Hepatic stellate cell (primary cell): ENCODE measurements around the gene ITPR1.

Experiments
- DNase-seq: peaks from one replicate; pipeline ENCODE4 v3.0.0; 2011; ENCODE audit warnings: low spot score

ITPR1 gene

DNA sequence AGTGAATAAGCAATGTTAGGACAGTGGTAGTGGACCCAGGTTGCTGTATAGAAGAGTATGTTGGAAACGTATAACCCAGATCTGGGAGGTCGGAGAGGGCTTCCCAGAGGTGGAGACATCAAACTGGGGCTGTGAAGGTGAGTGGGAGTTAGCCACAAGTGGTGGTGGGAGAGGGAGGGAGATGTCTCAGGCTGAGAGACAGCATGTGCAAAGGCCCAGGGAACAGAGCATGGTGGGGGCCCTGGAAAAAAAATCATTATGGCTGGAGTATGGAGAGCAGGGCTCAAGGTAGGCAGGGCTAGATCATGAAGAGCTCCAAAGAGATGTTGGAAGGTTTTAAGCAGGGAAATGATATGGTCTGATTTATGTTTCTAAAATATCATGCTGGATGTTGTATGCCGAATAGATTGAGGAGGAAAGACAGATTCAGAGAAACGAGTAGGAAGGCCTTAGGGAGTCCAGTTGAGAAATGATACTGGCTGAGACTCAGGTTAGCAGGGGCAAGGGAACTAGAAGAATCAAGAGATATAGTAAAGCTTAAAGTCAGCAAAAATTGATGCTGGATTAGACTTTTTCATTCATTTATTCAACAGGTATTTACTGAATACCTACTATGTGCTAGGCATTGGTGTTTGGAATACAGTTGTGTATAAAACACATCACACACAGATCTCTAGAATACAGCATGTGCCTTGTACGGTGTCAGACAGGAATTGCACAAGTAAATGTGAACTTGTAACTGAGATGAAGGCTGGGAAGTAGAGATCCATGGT is 17.0 kb downstream of the ITPR1 start:
- DNase-seq = no peak

DNA sequence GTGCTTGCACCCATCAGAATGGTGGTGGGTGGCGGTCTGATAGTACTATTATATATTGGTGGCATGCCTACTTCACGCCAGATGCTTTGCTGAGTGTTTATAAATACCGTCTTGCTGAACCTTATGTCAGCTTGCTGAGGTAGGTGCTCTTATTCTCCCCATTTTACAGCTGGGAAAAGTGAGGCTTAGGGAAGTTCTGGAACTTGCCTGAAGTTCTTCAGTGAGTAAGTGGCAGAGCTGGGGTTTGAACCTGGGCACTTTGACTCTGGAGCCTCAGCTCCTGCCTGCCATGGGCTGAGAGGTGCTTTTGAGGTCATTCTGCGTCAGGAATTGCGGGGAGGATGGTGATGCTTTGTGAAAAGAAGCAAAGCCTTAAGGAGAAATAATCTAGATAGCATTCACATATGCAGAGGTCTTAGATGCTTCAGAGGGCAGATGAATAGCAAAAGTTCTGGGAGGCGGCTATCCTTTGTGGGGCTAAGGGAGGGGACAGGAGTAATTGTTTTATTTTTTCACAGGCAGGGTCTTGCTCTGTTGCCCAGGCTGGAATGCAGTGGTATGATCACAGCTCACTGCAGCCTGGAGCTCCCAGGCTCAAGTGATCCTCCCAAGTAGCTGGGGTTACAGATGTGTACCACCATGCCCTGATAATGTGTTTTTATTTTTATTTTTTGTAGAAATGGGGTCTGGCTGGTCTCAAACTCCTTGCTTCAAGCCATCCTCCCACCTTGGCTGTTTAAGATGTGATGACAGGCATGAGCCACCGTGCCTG is 18.5 kb downstream of the ITPR1 start:
- DNase-seq = no peak

DNA sequence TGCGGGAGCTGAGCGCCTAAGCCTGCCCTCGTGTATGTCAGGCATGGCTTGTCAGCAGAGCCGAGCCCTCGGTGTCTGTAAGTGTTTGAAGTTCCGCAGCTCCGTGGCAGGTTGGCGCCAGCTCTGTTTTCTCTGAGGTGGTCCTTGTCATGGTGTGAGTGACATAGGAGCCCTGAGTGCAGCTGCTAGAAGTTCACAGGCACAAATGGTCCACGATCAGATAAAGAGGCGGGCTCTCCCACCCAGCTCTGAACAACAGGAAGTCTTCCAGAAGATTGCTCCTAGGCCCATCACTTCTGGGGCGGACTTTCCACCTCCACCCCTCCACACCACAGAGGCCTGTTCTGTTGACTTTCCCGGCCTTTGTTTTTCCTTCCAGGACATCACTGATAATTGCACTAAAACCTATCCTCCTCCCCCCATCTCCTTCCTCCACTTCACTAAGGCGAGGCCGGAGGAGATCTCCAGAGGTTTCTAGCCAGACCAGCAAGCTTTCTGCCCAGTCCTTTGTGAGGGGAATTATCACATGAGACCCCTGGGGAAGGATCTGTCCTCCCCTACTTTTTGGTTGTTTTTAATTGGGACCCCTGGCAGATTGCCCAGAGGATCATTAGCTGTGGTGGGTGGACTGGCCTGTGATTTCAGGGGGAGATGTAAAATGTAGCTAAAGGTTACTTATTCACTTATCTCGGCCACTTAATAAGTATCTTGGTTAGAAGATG is 19.9 kb downstream of the ITPR1 start:
- no peak for DNase-seq

DNA sequence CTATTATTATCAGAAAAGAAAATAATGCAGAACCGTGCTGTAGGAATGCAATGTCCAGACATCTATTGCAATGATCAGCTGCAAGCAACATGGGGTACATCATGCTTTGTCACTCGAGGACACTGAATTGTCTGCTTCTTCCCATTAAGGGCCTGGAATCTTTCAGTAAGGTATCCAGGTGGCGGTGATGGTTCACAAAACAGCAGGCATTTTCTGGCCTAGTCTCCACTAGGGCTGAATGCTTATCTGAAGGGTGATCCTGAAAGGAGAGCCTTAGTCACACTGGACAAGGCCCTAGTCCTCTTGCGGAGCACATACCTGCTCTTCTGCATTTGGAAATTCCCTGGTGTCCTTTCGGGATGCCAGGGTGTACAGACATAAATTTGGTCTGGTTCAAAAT is 21.2 kb downstream of the ITPR1 start:
- no peak for DNase-seq

- no peak for DNase-seq
Measured at GRCh38 chr3:4514916-4515315, 21.8 kb downstream of the ITPR1 start.

- DNase-seq = no peak
Measured at GRCh38 chr3:4515916-4516579, 22.9 kb downstream of the ITPR1 start.

DNA sequence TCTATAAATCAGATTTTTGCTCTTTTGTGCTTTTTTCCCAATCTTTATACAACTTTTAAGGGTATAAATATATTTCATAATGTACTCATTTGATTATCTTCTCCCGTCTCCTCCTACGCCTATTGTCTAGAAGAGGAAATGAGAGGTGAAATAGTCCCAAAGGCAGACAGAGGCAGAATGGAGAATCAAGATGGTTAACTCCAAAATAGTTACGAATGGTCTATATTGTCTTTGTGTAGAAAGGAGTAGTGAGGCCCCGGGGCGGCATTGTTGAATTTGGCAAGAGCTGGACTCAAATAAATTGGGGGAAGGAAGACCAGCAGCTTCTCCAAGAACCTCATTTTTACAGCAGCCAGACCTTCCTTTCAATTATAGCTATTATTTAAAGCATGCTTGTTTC is 23.9 kb downstream of the ITPR1 start:
- DNase-seq = no peak

GRCh38 chr3:4517643-4518311 is 24.6 kb downstream of the ITPR1 start:
- DNase-seq = no peak

DNA sequence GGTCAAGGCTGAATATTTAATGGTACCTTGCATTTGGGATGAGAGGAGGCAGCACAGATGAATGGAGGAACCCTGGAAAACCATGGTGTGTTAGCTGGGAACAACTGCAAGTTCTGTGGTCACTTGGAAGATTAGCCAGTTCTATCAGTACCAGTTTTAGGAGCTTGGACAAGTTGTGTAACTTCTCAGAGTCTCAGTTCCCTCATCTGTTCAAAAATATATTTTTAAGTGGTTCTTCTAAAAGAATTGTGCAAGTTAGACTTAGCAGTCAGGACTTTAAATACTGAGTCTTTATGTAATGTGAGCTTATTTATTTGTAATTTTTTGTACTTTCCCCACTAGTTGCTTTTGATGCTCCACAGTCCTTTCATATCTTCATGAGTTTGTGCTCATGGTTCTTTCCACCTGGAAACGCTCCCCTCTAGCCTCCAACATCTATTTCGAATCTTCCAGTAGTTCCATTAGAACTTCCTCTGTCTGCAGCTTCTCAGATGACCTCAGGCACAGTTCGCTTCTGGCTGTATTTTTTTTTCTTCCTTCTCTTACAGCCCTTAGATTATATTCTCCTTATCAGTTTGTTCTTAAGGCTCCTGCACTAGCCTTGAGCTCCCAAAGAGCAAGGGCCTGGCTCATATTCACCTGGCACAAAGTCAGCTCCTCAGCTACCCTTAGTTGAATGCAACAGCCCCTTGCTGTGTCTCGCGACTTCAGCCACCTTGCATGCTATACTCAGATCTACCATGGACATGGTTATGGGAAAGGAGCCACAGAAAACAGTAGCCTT is 27.1 kb downstream of the ITPR1 start:
- DNase-seq = no peak

GRCh38 chr3:4522947-4523346 is 29.8 kb downstream of the ITPR1 start:
- DNase-seq = no peak

DNA sequence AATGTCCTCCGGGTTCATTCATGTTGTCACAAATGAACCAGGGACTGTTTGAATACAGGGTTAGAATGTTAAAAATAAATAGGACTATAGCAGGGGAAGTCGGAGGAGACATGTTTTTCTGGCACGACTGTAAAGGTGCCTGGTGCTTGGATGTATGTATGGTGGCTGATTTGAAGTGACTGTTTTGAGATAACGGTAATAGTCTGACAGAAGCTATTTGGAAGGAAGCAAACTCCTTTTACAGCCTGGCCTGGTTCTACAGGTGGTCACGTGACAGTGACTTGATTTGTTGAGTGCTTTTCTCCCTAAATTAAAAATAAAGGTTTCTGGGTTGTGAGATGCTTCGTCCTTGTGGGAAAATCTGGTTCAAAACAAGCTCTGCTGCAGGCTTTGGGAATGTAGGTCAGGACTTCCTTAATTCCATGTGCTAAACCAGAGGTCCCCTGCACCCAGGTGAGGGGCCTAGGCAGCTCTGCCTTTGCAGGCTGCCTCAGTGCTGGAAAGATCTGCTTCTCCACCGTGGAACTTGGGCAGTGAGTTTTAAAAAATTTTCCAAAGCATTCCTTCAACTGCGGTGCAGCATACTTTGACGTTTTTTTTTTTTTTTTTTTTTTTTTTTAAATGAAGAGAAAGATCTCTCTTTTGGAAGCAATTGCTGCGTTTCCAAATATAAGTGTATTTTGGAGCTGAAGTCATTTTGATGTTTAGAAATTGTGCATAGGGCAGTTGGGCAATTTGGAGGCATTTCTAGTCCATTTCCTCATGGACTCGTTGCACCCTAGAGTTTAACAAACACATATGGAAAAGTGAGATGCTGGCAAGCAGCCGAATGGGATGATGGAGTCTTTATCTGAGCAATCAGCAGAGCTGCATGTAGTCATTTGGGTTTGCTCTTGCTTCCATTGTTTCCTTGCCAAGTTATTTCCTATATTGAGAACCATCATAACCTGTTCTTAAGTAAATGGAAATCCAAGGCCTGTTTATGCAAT is 30.9 kb downstream of the ITPR1 start:
- no peak for DNase-seq

GRCh38 chr3:4525560-4526223 is 32.5 kb downstream of the ITPR1 start:
- no peak for DNase-seq

DNA sequence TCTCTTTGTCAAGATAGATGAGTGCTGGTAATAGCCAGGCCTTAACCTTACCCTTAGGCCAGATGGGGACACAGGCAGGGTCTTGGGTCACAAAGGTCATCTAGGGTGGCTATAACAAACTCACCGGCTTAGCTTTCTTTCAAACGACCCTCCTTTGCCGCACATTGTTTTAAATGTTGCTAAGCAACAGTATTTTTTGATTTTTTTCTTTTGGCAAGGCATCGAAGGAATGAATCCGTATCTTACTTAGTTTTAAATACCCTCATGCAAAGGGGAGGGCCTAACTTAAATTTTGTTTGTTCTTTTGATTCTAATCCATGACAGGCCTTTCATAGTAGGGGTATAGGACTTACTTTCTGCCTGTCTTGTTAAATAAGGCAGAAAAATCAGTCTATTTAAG is 35.2 kb downstream of the ITPR1 start:
- DNase-seq = no peak

DNA sequence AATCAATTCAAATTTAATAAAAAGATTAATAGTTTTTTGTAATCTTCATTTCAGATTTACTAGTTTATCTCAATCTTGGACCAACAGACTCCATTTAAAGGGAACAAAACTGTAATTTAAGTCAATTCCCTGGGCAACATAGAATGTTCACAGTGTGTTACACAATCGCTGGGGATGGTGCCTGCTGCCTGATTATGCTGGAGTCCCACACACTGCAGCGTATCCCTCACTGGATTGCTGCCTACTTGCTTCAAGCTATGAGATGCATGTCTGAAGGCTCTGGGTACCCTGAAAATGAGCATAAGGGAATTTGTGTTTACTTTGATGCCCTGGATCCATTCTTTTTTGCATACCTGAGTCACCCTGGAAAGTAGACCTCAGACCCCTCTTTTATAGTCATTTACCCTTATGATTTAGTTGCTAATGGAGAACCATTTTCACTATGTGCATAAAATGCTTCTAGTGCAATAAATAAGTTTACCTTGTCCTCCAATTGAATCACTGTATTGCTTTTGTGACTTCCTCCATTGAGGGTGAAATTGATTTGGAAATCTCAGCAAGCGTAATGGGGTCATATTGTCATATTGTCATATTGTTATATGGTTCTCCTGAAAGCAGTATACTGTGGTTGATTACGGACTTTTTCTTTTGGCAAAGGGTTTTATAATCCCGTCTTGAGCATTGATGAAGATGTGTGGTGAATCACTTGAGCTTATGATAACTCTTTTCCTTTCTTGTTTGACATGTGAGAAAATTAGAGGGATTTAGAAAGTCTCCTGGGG is 35.9 kb downstream of the ITPR1 start:
- DNase-seq = no peak

DNA sequence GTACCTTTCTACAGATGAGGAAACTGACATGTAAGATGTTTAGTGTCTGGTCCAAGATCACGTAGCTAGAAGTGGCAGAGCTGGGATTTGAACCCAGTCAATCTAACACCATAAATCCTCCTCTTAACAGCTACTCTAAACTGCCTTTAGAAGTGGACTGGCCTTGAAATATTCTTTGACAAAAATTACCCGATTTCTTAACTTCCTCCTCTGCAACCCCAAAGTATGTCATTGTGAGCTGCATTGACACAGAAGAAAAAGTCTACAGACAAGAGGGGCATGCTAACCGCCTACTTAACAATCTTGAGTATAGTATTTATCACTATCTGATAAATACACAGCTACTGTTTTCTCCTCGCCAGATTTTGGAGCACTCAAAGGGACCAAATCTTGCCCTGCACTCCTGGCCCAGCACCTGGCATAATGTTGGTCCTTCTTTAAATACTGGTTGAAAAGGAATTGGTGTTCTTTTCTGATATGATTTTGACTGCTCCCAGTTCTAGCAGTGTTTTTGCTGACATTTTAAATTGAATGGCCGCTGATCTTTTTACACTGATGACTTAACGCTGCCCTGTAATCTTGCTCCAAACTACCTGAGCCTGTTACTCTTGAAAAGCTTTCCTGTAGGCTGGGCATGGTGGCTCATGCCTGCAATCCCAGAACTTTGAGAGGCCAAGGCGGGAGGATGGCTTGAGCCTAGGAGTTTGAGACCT is 36.9 kb downstream of the ITPR1 start:
- no peak for DNase-seq

DNA sequence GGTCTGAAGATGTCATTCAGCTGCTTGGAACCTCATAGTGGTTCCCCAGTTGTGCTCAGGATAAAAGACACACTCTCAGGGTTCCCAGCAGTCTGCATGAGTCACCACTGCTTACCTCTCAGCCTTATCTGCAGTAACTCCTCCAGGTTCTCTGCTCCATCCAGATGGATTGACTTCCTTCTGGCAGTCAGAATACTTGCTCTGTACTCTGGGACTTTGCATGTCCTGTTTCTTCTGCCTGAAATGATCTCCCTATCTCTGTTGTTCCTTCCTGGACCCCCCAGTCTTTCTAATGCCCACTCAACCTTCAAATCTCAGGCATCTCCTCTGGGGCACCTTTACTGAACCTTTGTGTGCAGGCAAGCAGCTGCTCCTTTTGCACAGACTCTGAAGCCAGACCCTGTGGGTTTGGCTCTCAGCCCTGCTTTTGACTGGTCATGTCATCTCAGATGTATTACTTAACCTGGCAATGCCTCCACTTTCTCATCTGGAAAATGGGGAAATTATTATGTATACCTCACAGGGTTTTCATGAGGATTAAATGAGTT is 38.4 kb downstream of the ITPR1 start:
- DNase-seq = no peak

DNA sequence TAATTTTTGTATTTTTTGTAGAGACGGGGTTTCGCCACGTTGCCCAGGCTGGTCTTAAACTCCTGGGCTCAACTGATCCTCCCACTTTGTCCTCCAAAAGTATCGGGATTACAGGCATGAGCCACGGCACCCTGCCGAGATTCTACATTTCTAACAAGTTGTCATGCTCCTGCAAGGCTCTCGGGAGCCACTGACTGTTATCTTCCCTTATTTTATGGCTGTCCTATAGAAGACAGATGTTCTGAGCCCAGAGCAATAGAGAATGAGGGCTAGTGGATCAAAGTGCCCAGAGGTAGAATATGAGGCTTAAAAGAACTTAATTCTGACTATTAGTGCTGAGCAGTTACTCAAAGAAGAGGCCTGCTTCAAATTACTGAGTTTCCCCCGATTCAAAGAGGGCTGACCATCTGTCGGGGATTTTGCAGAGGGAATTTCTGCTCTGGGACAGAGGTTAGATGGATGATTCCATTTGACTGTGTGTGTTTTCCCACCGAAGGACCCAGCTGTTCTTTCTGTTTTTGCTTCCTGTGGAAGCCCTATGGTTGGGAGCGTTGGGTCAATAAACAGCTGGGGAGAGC is 39.5 kb downstream of the ITPR1 start:
- DNase-seq = no peak
